HT1080 (cell line): ENCODE data around the gene CDC27. TPM values are rescaled to one million over a fixed set of nuclear protein-coding genes. Genes with fewer than 3 reads are reported as not detected.
"Not testable (repeated sequence)": the region's sequence is repeated elsewhere in the genome, so short reads cannot be mapped to it uniquely, and the experiment has no call there.

Experiments
- DNase-seq: peaks from one replicate; pipeline ENCODE4 v3.0.0-alpha.2; 2015; ENCODE audit warnings: low read depth
- polyA plus RNA-seq, 2 experiments: library from polyadenylated mRNA; depleted of rRNA; stranded (reverse); fragments of >200 nt; gene quantifications; 2 replicates each; pipeline ENCODE4 v1.2.3, GENCODE V29; 2015
- total RNA-seq: library from RNA; depleted of rRNA; stranded (reverse); fragments of >200 nt; shearing (Covaris generic); gene quantifications from 2 replicates; pipeline ENCODE4 v1.2.3, GENCODE V29; 2014; rRNA removed

CDC27 gene
- 72.5 and 132 TPM in 2 replicates for total RNA-seq
- polyA plus RNA-seq (2015; cell fraction: cytosol; rRNA removed) = 58.7 and 59.4 TPM in 2 replicates
- polyA plus RNA-seq (2015; cell fraction: nucleus; rRNA removed) = 102 and 110 TPM in 2 replicates

GRCh38 chr17:47188876-47189731, at the start of gene CDC27:
Gene CDC27, minus strand, starts transcription at chr17:47189295. Its CDS starts 123 bp downstream, at chr17:47189172.
- DNase-seq = peak; percentile 96

- no peak for DNase-seq
These were observed 49.4 kb upstream of the CDC27 start for GRCh38 chr17:47238321-47239010.

- no peak for DNase-seq
These were observed 48.7 kb upstream of the CDC27 start for GRCh38 chr17:47237841-47238240.

- no peak for DNase-seq
These were observed 46.8 kb upstream of the CDC27 start for GRCh38 chr17:47235923-47236322.

GRCh38 chr17:47235506-47235905, 46.4 kb upstream of the CDC27 start:
- DNase-seq = no peak

GRCh38 chr17:47232465-47232864, 43.4 kb upstream of the CDC27 start:
- DNase-seq = no peak

- DNase-seq = no peak
These were observed 42.8 kb upstream of the CDC27 start for GRCh38 chr17:47231866-47232265.

- no peak for DNase-seq
These were observed 42.2 kb upstream of the CDC27 start for GRCh38 chr17:47231334-47231733.

- DNase-seq = no peak
These were observed 41.8 kb upstream of the CDC27 start for GRCh38 chr17:47230864-47231263.

GRCh38 chr17:47229535-47230443, 40.7 kb upstream of the CDC27 start:
- DNase-seq = peak; percentile 86

GRCh38 chr17:47227862-47228261, 38.8 kb upstream of the CDC27 start:
- no peak for DNase-seq

- DNase-seq = no peak
These were observed 37.0 kb upstream of the CDC27 start for GRCh38 chr17:47225911-47226688.

GRCh38 chr17:47225436-47225858, 36.4 kb upstream of the CDC27 start:
- DNase-seq = peak; percentile 95

GRCh38 chr17:47224966-47225365, 35.9 kb upstream of the CDC27 start:
- no peak for DNase-seq

- not testable (repeated sequence) for DNase-seq
These were observed 35.0 kb upstream of the CDC27 start for GRCh38 chr17:47224077-47224476.

- no peak for DNase-seq
These were observed 34.4 kb upstream of the CDC27 start for GRCh38 chr17:47223460-47223859.

GRCh38 chr17:47223007-47223406, 33.9 kb upstream of the CDC27 start:
- peak; percentile 86 for DNase-seq

GRCh38 chr17:47222047-47222446, 33.0 kb upstream of the CDC27 start:
- DNase-seq = no peak

GRCh38 chr17:47221154-47221553, 32.1 kb upstream of the CDC27 start:
- DNase-seq = no peak

- DNase-seq = no peak
These were observed 31.5 kb upstream of the CDC27 start for GRCh38 chr17:47220531-47220999.
